K562 (cell line): ENCODE results near the gene TAF3. TPM values are rescaled to one million over a fixed set of nuclear protein-coding genes. Genes with fewer than 3 reads are reported as not detected.

ENCODE experiments used
- ATAC-seq: fragments of 200-7000 bp; cut with Tn5 transposase; 3 replicates; pipeline ENCODE4 v1.9.1; 2020; ENCODE audit warnings: moderate library complexity
- BruUV-seq: library from RNA; stranded (reverse); fragments of 400-500 nt; replicated peaks from 2 replicates; lab custom pipeline; 2021; lab: Mats Ljungman, UMichigan
- CTCF ChIA-PET: fragments of 300-600 bp; formaldehyde crosslinking; extraction: SDS; loops from one replicate; lab custom pipeline; 2021; ENCODE audit warnings: low intra/inter-chr PET ratio; lab: Yijun Ruan, JAX
- POLR2A ChIA-PET: fragments of 300-600, 350-650 bp; sonication (Branson Sonifier 250); formaldehyde crosslinking; extraction: SDS; loops from one replicate; lab custom pipeline; 2021; ENCODE audit warnings: antibody characterized with exemption, inconsistent platforms; lab: Yijun Ruan, JAX
- DNase-seq, 4 experiments: peaks; one replicate each; pipeline versions ENCODE4 v3.0.0 to v3.0.0-alpha.2; 2011 to 2018; ENCODE audit warnings: low spot score in 3 of 4, mixed read lengths in 3 of 4; ENCODE audit errors: extremely low read depth in 1 of 4
- FAIRE-seq: peaks from 2 replicates; lab custom pipeline; 2011; peaks lifted over from hg19 to GRCh38; lab: Jason Lieb, UNC
- H2AFZ ChIP-seq: 2 replicates; pipeline ENCODE4 v1.6.0; 2011; ENCODE audit warnings: low read depth, low read length, control low read depth, inconsistent platforms
- H3K27ac ChIP-seq: fragments of 200-600 bp; 3 replicates; pipeline ENCODE4 v1.8.0; 2011; ENCODE audit warnings: low read depth, mild to moderate bottlenecking, control low read depth, inconsistent platforms, low read length, moderate library complexity, mixed read lengths; ENCODE audit errors: extremely low read depth
- H3K27me3 ChIP-seq, 2 experiments: fragments of 300-600 bp in 1 of 2; 2 replicates in 1 of 2; 3 replicates in 1 of 2; pipeline versions ENCODE4 v1.6.0 to v1.8.0; 2011; ENCODE audit warnings: inconsistent platforms in 2 of 2, low read length in 2 of 2, mild to moderate bottlenecking in 1 of 2, mixed read lengths in 1 of 2, moderate library complexity in 1 of 2; ENCODE audit not compliant: control insufficient read depth in 2 of 2, insufficient read depth in 2 of 2
- H3K36me3 ChIP-seq: fragments of 300-600 bp; 3 replicates; pipeline ENCODE4 v1.8.0; 2011; ENCODE audit warnings: mild to moderate bottlenecking, low read length, inconsistent platforms; ENCODE audit not compliant: control insufficient read depth, insufficient read depth
- H3K4me1 ChIP-seq, 2 experiments: fragments of 200-600 bp in 1 of 2; replicated peaks in 1 of 2; 2 replicates in 1 of 2; 3 replicates in 1 of 2; pipeline versions ENCODE4 v1.5.1 to v1.8.0; 2011; ENCODE audit warnings: inconsistent platforms in 2 of 2, low read length in 2 of 2, mild to moderate bottlenecking in 1 of 2, mixed read lengths in 1 of 2, moderate library complexity in 1 of 2; ENCODE audit not compliant: control insufficient read depth in 2 of 2, insufficient read depth in 2 of 2
- H3K4me2 ChIP-seq: 2 replicates; pipeline ENCODE4 v1.6.1; 2011; ENCODE audit warnings: low read length, control low read depth, inconsistent platforms, mixed read lengths; ENCODE audit not compliant: insufficient read depth
- H3K4me3 ChIP-seq: fragments of 200-600 bp; sonication (generic), shearing (Covaris generic); 2 replicates; pipeline ENCODE4 v1.5.1; 2016; ENCODE audit warnings: control low read depth, inconsistent platforms
- H3K79me2 ChIP-seq: fragments of 200-600 bp; 3 replicates; pipeline ENCODE4 v1.8.0; 2011; ENCODE audit warnings: low read length, inconsistent platforms; ENCODE audit not compliant: control insufficient read depth, insufficient read depth
- H3K9ac ChIP-seq, 2 experiments: 2 replicates each; pipeline versions ENCODE4 v1.6.0 to v1.6.1; 2011; ENCODE audit warnings: low read depth in 2 of 2, low read length in 2 of 2, control low read depth in 1 of 2, inconsistent platforms in 1 of 2, mild to moderate bottlenecking in 1 of 2, mixed read lengths in 1 of 2; ENCODE audit not compliant: insufficient read depth in 1 of 2
- H3K9me1 ChIP-seq: one replicate; pipeline ENCODE4 v1.6.0; 2011; ENCODE audit warnings: inconsistent platforms, mild to moderate bottlenecking, low read length, moderate library complexity; ENCODE audit not compliant: control insufficient read depth, insufficient read depth
- H3K9me3 ChIP-seq: replicated peaks from 2 replicates; pipeline ENCODE4 v1.5.1; 2011; ENCODE audit warnings: low read depth, low read length, inconsistent platforms; ENCODE audit not compliant: control insufficient read depth, insufficient read depth
- H4K20me1 ChIP-seq: replicated peaks from 2 replicates; pipeline ENCODE4 v1.6.1; 2011; ENCODE audit warnings: low read length, inconsistent platforms, mixed read lengths; ENCODE audit not compliant: control insufficient read depth, insufficient read depth
- CUX1 ChIP-seq: fragments of 200-800 bp; sonication (Bioruptor generic); IDR thresholded peaks from 2 replicates; pipeline ENCODE4 v1.6.1; 2016; ENCODE audit warnings: missing genetic modification characterization, missing compliant biosample characterization
- E2F8 ChIP-seq: fragments of 450-650 bp; IDR thresholded peaks from 2 replicates; pipeline ENCODE4 v1.7.1; 2018; ENCODE audit warnings: mild to moderate bottlenecking, low read depth; ENCODE audit not compliant: partially characterized antibody
- HNRNPL ChIP-seq: fragments of 200-400 bp; formaldehyde crosslinking; IDR thresholded peaks from 2 replicates; pipeline ENCODE4 v1.6.1; 2017; ENCODE audit warnings: low read depth, mild to moderate bottlenecking, low read length
- SP2 ChIP-seq: IDR thresholded peaks from 2 replicates; pipeline ENCODE4 v1.6.1; 2011; ENCODE audit warnings: mild to moderate bottlenecking, low read depth, low read length, moderate library complexity; ENCODE audit not compliant: poor library complexity, severe bottlenecking; ENCODE audit errors: extremely low read depth
- ZEB2 ChIP-seq: fragments of 450-650 bp; IDR thresholded peaks from 2 replicates; pipeline ENCODE4 v1.6.1; 2016
- ZNF143 ChIP-seq: sonication (generic); formaldehyde crosslinking; IDR thresholded peaks from 2 replicates; pipeline ENCODE4 v1.9.0; 2022; ENCODE audit warnings: mild to moderate bottlenecking, missing genetic modification reagents
- WGBS: fragments of 100-300 bp; shearing (Covaris generic); methylation state at CpG from one replicate; pipeline ENCODE4 v1.1.6; 2016; ENCODE audit warnings: low coverage, mixed read lengths; ENCODE audit not compliant: insufficient coverage; ENCODE audit errors: missing lambda C conversion rate; 5-methylcytosine and 5-hydroxymethylcytosine counted together
- in situ Hi-C: fragments of 300-500 bp; cut with MboI; formaldehyde crosslinking; loops from 4 replicates; pipeline ENCODE4 v1.15.0; 2018; ENCODE audit warnings: inconsistent platforms, mixed read lengths
- intact Hi-C: fragments of 100-400 bp; cut with micrococcal nuclease; formaldehyde crosslinking; loops from 2 replicates; pipeline ENCODE4 v1.14.2; 2022
- polyA plus RNA-seq, 8 experiments: library from polyadenylated mRNA; depleted of rRNA in 4 of 8; stranded (reverse) in 5 of 8; unstranded in 3 of 8; fragments of >200 nt; fragmentation: Nextera tagmentation in 2 of 8; fragmentation: Illumina TruSeq in 1 of 8; extraction: Ambion mirVana in 2 of 8; extraction: Trizol in 1 of 8; gene quantifications; 2 replicates each; pipeline versions ENCODE4 v1.2.1 to v1.2.3, GENCODE V29; 2011 to 2014; ENCODE audit warnings: inconsistent platforms in 1 of 8, missing spikeins in 1 of 8
- total RNA-seq, 7 experiments: library from RNA; depleted of rRNA in 6 of 7; stranded (reverse); fragments of >200 nt in 6 of 7; fragmentation: Illumina TruSeq in 2 of 7; extraction: Trizol in 2 of 7; gene quantifications; 2 replicates each; pipeline versions ENCODE4 v1.2.1 to v1.2.3, GENCODE V29; 2011 to 2021; ENCODE audit warnings: low replicate concordance in 1 of 7
- TF ChIP-seq, protein P1 (sequence below), 2 experiments: fragments of 250-450 bp in 1 of 2; fragments of 450-650 bp in 1 of 2; sonication (Bioruptor Pico) in 1 of 2; IDR thresholded peaks; 2 replicates each; pipeline versions ENCODE4 v1.6.1 to v1.8.0; 2016 to 2021; ENCODE audit warnings: mild to moderate bottlenecking in 2 of 2, moderate library complexity in 2 of 2, missing compliant biosample characterization in 1 of 2, missing genetic modification characterization in 1 of 2
- TF ChIP-seq, protein P2 (sequence below): sonication (generic); formaldehyde crosslinking; IDR thresholded peaks from 2 replicates; pipeline ENCODE4 v1.8.1; 2023; ENCODE audit warnings: mild to moderate bottlenecking, missing genetic modification reagents

The TAF3 gene
- total and polyA plus RNA-seq, 9 of the 15 experiments (the other 6 are each of a cell fraction or from before 2014, with no cell fraction given): 1.5 to 9.9 (median 4.1) TPM

DNA sequence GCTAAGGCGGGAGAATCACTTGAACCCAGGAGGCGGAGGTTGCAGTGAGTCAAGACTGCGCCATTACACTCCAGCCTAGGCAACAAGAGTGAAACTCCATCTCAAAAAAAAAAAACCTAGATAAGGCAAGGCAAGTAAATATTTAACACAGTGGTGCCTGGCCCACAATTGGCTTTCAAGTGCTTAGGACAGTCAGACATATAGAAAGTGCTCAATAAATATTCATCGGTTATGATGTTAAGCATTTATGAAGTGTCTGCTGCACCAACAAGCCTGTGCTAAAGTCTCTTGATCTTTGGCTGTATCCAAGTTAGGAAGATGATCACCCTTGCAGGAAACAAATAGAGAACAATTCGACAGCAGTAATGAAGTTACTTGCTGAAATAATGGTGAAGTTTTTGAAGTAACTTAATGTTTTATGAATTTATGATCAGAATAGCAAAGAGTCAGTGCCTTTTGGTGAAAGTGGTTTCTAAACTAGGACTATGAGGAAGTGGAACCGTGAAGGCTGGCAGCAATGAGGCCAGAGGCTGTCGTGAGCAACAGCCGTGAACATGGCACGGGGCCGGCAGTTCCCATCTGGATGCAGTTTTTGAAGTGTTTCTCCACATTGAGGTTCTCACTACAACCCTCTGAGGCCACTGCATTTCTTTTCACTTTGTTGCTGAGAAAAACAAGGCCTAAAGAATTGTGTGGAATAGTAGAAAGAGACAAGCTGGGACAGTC, 188.1 kb downstream of the TAF3 start:
- Histone ChIP-seq H3K9me1 (no peaks in the 10 kb centered on the region), H3K79me2 (no peaks in the 10 kb centered on the region), H3K27ac (no peak overlapping the region), H3K4me2 (no peak overlapping the region), H3K4me3 (no peak overlapping the region), H3K9me3 (no peaks in the 10 kb centered on the region), H3K36me3 (peaks cover 5% of the 10 kb centered on the region; the same call in 2 of the 3 replicates), H3K4me1 (no peaks in the 10 kb centered on the region), H3K27me3 (no peaks in the 10 kb centered on the region), H3K9ac (no peak overlapping the region), H2AFZ (no peak overlapping the region), H4K20me1 (no peaks in the 10 kb centered on the region)
- ChIA-PET POLR2A (no interaction called here), CTCF (no interaction called here)
- DNase-seq: no peak
- ATAC-seq: no peak
- BruUV-seq: no TSS peak
- FAIRE-seq: no peak
- WGBS: 81% methylated on average over 8 of the region's 10 CpGs
- in situ Hi-C loops: no loop called here
- intact Hi-C loops: no loop called here
- TF ChIP-seq, protein P1, sequence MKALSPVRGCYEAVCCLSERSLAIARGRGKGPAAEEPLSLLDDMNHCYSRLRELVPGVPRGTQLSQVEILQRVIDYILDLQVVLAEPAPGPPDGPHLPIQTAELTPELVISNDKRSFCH (CRISPR knock-in tag; IDR thresholded peaks at IDR 0.05): no peak
- TF ChIP-seq, protein P1 (tag; IDR thresholded peaks at IDR 0.05): no peak
- TF ChIP-seq SP2 (no peak), E2F8 (no peak), CUX1 (CRISPR knock-in tag) (no peak), ZEB2 (no peak), ZNF143 (CRISPR knock-in tag) (no peak), HNRNPL (no peak)
- TF ChIP-seq, protein P2, sequence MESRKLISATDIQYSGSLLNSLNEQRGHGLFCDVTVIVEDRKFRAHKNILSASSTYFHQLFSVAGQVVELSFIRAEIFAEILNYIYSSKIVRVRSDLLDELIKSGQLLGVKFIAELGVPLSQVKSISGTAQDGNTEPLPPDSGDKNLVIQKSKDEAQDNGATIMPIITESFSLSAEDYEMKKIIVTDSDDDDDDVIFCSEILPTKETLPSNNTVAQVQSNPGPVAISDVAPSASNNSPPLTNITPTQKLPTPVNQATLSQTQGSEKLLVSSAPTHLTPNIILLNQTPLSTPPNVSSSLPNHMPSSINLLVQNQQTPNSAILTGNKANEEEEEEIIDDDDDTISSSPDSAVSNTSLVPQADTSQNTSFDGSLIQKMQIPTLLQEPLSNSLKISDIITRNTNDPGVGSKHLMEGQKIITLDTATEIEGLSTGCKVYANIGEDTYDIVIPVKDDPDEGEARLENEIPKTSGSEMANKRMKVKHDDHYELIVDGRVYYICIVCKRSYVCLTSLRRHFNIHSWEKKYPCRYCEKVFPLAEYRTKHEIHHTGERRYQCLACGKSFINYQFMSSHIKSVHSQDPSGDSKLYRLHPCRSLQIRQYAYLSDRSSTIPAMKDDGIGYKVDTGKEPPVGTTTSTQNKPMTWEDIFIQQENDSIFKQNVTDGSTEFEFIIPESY: no peak
